ENCODE results near the gene SLC2A6.

SLC2A6 gene

DNA sequence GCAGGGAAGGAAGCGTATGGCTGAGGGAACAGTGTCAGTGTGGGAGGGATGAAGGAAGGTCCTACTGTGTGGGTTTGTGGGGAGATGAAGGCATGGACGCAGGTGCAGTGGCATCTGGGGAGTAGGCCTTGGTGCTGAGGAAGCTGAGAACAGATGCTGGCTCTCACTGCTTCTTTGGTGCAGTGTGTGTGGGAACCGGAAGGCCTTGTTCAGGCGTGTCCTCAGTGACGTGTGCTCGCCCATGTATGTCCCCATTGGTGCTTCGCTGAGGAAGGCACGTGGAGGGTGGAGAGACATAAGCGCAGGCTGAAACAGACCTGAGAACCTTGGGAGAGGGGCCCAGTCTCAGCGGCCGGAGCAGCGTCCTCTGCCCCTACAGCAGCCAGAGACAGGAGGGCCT is 38.0 kb downstream of the SLC2A6 start:
- no peak for DNase-seq (ENCODE audit: low read depth in 2 of 2)

DNA sequence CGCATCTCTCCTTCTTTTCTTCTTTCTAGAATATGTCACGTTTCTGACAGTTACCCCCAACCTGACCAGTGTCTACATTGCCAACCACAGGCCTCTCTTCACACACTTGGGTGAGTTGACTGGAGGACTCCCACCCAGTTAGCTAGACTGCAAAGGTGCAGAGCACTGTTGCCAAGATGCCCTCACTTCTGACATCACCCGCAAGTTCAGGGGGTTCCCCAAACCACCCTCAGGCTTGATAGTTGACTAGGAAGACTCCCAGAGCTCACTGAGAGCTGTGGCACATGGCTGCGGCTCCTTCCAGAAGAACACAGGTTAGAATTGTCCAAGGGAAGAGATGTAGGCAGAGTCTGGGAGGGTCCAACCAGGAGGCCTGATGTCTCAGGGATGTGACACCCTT is 39.6 kb downstream of the SLC2A6 start:
- no peak for DNase-seq (ENCODE audit: low read depth in 2 of 2)

- no peak for DNase-seq (ENCODE audit: low read depth in 2 of 2)
These were observed 41.0 kb downstream of the SLC2A6 start for GRCh38 chr9:133437753-133438531.

GRCh38 chr9:133436681-133437080 is 42.2 kb downstream of the SLC2A6 start:
- DNase-seq (ENCODE audit: low read depth in 2 of 2): no peak

DNA sequence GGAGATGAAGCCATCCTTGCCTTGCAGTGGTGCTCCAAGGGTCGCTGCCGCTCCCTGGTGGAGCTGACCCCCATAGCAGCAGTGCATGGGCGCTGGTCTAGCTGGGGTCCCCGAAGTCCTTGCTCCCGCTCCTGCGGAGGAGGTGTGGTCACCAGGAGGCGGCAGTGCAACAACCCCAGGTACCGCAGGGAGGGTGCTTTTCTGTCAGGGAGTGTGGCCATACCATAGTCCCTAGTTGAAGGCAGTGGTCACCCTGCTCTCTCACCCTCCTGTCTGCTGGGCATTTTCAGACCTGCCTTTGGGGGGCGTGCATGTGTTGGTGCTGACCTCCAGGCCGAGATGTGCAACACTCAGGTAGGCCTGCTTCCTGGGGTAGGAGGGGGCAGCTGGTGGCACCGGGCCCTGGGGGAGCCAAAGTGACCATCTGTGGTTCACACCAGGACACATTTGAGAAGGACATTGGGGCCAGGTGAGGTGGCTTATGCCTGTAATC is 45.5 kb downstream of the SLC2A6 start:
- no peak for DNase-seq (ENCODE audit: low read depth in 2 of 2)

DNA sequence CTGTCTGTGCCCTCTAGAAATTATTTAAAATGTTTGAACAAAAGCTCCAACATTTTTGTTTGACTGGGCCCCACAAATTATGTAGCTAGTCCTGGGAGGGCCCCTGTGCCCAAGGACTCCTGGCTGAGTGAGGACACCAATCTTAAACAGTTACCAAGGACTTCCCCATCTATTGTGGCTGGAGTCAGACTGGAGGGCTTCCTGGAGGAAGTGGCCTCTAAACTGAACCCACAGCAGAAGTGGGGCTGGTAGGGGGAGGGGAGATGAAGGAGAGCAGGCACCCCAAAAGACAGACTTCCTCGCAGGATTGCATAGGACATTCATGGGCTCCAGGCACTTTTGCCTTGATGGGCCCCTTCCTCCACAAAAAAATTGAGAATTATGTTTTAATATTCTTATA is 48.7 kb downstream of the SLC2A6 start:
- DNase-seq (ENCODE audit: low read depth in 2 of 2): no peak

GRCh38 chr9:133429641-133430161 is 49.2 kb downstream of the SLC2A6 start:
- DNase-seq (ENCODE audit: low read depth in 2 of 2): no peak

DNA sequence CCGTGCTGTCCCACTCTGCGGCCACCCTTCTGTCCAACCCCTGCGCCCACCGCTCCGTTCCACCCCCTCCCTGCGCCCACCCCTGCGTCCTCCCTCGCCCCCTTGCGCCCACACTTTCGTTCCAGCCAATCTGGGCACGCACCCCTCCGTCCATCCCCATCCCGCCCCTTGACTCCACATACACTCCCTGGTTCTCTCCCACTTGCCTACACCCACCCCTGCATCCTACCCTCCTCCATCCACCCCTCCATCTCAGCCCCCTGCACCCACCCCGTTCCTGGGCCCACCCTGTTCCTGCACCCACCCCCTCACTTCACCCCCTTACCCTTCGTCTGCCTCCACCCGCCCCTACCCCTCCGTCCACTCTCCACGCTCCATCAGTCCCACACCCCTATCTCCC is 49.7 kb downstream of the SLC2A6 start:
- DNase-seq (ENCODE audit: low read depth in 2 of 2): no peak

DNA sequence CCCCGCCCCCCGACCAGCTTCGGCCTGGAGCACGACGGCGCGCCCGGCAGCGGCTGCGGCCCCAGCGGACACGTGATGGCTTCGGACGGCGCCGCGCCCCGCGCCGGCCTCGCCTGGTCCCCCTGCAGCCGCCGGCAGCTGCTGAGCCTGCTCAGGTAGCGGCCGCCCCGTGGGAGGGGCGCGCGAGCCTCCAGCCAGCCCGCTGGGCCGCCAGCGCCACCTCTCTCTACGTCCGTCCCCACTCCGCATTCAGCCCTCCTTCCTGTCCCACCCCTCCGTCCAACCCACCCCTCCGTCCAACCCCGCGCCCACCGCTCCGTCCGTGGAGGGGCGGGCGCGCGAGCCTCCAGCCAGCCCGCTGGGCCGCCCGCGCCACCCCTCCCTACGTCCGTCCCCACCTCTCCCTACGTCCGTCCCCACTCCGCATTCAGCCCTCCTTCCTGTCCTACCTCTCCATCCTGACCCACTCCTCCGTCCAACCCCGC is 50.2 kb downstream of the SLC2A6 start:
- DNase-seq (ENCODE audit: low read depth in 2 of 2): no peak

DNA sequence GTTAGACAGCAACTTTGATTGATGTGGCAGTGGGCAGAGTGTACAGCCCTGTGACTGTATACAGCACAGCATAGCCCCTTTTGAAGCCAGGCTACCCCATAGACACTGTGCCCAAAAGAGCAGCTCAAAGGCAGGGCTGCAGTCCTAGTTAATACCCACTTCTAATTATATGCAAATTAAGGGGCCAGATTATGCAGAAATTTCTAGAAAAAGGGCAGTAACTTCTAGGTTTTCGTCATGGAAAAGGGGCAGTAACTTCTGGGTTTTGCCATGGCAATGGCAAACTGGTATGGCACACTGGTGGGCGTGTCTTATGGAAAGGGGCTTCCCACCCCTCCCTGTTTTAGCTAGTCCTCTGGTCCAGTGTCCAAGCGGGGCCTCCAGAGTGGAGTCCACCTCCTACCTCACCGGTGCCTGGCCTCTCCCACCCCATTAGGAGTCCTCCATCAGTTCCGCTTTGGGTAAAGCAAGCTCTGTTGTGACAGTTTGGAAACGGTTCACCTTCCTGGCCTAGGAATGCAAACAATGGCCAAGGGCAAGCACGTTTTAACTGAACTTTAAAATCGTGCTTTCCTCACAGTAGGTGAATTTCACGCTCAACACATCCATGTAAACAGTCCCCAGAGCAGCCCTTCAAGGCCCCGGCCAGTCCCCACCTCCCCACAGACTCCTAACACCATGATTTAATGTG is 51.1 kb downstream of the SLC2A6 start:
- no peak for DNase-seq (ENCODE audit: low read depth in 2 of 2)

- no peak for DNase-seq (ENCODE audit: low read depth in 2 of 2)
These were observed 52.9 kb downstream of the SLC2A6 start for GRCh38 chr9:133426011-133426410.

GRCh38 chr9:133425049-133425632 is 53.8 kb downstream of the SLC2A6 start:
- DNase-seq (ENCODE audit: low read depth in 2 of 2): no peak

GRCh38 chr9:133424187-133424586 is 54.7 kb downstream of the SLC2A6 start:
- DNase-seq (ENCODE audit: low read depth in 2 of 2): no peak

DNA sequence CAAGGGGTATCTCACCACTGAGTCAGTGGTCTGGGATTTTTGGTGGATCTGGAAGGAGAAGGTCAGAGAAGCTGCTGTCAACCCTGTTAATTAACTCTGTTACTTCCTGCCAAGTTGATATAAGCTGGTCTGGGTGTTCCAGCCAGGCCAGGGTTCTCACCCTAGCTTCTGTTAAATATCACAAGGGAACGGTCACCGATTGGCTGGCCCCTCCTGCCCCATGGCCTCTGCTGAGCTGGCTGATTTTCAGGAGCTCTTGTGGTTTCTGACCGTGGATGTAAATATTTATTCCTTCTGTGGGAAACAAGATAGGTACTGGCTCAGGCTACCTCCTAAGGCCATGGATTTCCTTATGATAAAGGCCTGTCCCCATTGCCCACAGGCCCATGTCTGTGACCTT is 55.7 kb downstream of the SLC2A6 start:
- no peak for DNase-seq (ENCODE audit: low read depth in 2 of 2)

DNA sequence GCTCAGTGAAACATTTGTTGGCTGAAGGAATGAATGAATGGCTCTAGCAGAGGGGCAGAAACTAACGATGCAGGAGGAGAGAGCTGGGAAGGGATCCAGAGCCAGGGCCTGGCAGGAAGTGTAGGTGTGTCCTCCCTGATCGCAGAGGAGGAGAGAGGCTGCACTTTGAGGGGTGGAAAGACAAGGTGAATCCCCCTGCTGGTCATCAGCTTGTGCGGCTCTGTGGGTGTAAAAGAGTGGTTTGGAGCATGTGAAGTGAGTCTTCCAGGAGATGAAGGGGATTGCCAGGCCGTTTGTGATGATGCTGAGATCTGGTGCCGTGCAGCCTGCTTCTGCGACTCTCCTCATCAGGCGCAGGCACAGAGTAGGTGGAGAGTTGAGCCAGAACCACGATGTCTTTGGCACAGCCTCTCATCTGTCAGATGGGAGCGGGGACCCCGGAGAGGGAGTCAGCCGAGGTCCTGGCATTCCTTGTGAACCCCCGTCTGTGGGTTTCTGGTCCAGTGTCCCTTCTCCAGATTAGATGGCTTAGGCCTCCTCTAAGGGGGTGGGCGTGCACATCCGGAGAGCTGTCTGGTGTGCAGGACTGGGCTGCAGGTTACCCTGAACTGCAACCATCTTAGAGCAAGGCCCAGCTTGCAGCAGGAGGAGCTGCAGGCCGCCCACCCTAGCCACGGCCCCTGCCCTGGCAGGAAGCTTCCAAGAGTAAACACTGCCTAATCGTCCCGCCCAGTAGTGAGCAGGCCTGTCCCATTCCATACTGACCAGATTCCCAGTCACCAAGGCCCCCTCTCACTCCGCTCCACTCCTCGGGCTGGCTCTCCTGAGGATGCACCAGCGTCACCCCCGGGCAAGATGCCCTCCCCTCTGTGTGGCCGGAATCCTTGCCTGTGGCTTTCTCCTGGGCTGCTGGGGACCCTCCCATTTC is 57.0 kb downstream of the SLC2A6 start, which contains the start of gene ADAMTS13:
Gene ADAMTS13, plus strand, starts transcription at position 753 of the 928 bp plus-strand sequence. Its CDS starts 77 bp downstream, at position 830.
- peak; percentile 2 to 9 for DNase-seq (ENCODE audit: low read depth in 2 of 2)
